Measurements from ENCODE around the gene MS4A13. TPM values are rescaled to one million over a fixed set of nuclear protein-coding genes. Genes with fewer than 3 reads are reported as not detected.

The MS4A13 gene
- total RNA-seq, 1 donor from 2014 or later, result not detected

DNA sequence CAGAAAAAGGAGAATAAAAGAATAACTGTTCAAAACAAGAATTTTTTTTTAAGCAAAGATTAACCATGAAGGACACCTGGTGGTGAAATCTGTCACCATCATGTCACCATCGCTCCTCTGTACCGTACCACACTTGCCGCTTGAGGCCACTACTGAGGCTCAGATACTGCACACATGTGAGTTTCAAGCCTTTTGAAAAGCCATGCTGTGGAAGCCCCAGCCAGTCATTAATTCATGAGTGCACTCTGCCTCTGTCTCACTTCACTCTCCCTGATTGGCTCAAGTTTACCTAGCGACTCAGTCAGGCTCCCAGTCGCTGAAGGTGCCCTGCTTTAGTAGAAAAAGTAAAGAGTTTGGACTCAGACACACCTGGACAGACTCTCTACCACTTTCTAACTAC, 29.2 kb upstream of the MS4A13 start:
- Histone ChIP-seq H3K36me3 (ENCODE audit: control insufficient read depth, insufficient read depth, low read length) (no peaks in the 10 kb centered on the region), H3K4me3 (ENCODE audit: low read depth, low read length) (no peak overlapping the region), H3K27me3 (ENCODE audit: control insufficient read depth, insufficient read depth, low read length) (no peaks in the 10 kb centered on the region)
- TF ChIP-seq, protein P1, sequence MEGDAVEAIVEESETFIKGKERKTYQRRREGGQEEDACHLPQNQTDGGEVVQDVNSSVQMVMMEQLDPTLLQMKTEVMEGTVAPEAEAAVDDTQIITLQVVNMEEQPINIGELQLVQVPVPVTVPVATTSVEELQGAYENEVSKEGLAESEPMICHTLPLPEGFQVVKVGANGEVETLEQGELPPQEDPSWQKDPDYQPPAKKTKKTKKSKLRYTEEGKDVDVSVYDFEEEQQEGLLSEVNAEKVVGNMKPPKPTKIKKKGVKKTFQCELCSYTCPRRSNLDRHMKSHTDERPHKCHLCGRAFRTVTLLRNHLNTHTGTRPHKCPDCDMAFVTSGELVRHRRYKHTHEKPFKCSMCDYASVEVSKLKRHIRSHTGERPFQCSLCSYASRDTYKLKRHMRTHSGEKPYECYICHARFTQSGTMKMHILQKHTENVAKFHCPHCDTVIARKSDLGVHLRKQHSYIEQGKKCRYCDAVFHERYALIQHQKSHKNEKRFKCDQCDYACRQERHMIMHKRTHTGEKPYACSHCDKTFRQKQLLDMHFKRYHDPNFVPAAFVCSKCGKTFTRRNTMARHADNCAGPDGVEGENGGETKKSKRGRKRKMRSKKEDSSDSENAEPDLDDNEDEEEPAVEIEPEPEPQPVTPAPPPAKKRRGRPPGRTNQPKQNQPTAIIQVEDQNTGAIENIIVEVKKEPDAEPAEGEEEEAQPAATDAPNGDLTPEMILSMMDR (IDR thresholded peaks at IDR 0.05; ENCODE audit: insufficient read depth, low read length, severe bottlenecking), result peak; percentile 27
- DNase-seq (ENCODE audit: low read depth) (no peak), FAIRE-seq (peak; percentile 52)

GRCh38 chr11:60492488-60493009, 22.6 kb upstream of the MS4A13 start, which contains the start of gene MS4A12:
Gene MS4A12 (plus strand): TSS chr11:60492778. CDS start chr11:60497319, 4,541 bp downstream.
- FAIRE-seq (no peak), DNase-seq (ENCODE audit: low read depth) (no peak)
- TF ChIP-seq, protein P1 (IDR thresholded peaks at IDR 0.05; ENCODE audit: insufficient read depth, low read length, severe bottlenecking), result no peak
- Histone ChIP-seq H3K36me3 (ENCODE audit: control insufficient read depth, insufficient read depth, low read length) (no peaks in the 10 kb centered on the region), H3K27me3 (ENCODE audit: control insufficient read depth, insufficient read depth, low read length) (no peaks in the 10 kb centered on the region), H3K4me3 (ENCODE audit: low read depth, low read length) (no peak within 1 kb of the TSS)

DNA sequence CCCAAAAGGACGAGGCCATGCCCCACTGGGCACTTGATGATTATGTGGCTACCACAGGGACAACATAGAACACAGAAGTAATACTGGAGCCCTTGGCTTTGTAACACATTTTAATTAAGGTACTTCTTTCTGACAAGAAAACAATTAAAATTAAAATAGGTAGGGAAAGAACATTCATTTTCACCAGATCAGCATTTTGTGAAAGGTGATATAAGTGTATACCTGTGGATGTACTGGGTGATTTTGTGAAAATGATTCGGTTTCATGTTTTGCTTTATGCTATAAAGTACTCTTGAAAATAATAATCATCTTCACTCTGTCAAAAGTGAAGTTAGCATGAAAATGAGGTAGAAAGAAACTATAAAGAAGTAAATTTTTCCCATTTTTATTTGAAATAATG, 21.7 kb upstream of the MS4A13 start:
- DNase-seq (ENCODE audit: low read depth) (no peak), FAIRE-seq (no peak)
- TF ChIP-seq, protein P1 (IDR thresholded peaks at IDR 0.05; ENCODE audit: insufficient read depth, low read length, severe bottlenecking), result no peak
- Histone ChIP-seq H3K4me3 (ENCODE audit: low read depth, low read length) (no peak overlapping the region), H3K36me3 (ENCODE audit: control insufficient read depth, insufficient read depth, low read length) (no peaks in the 10 kb centered on the region), H3K27me3 (ENCODE audit: control insufficient read depth, insufficient read depth, low read length) (no peaks in the 10 kb centered on the region)

GRCh38 chr11:60498399-60498798, 16.8 kb upstream of the MS4A13 start:
- no peak overlapping the region for H3K4me3 ChIP-seq (ENCODE audit: low read depth, low read length)
- TF ChIP-seq, protein P1 (IDR thresholded peaks at IDR 0.05; ENCODE audit: insufficient read depth, low read length, severe bottlenecking), result no peak
- FAIRE-seq (no peak), DNase-seq (ENCODE audit: low read depth) (no peak)
- no peaks in the 10 kb centered on the region for H3K27me3 ChIP-seq (ENCODE audit: control insufficient read depth, insufficient read depth, low read length)
- no peaks in the 10 kb centered on the region for H3K36me3 ChIP-seq (ENCODE audit: control insufficient read depth, insufficient read depth, low read length)

DNA sequence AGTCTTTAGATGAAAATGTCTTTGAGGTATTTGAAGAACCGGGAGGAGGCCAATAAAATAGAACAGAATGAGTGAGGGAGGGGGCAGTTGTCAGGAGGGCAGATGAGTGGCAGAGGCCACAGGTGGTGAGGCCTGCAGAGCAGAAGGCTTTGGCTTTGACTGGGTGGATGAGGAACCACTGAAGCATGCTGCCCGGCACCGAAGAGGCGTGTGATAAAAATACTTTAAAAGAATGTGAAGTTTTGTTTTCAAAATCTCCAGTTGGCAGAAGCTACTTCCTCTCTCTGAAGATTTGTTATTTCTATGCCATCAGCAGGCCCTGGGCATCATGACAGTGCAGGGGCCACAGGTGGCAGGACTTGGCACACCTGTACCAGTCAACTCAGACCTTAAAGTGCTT, 16.3 kb upstream of the MS4A13 start:
- H3K36me3 ChIP-seq (ENCODE audit: control insufficient read depth, insufficient read depth, low read length), result no peaks in the 10 kb centered on the region
- no peak overlapping the region for H3K4me3 ChIP-seq (ENCODE audit: low read depth, low read length)
- no peak for DNase-seq (ENCODE audit: low read depth)
- H3K27me3 ChIP-seq (ENCODE audit: control insufficient read depth, insufficient read depth, low read length), result no peaks in the 10 kb centered on the region
- TF ChIP-seq, protein P1 (IDR thresholded peaks at IDR 0.05; ENCODE audit: insufficient read depth, low read length, severe bottlenecking), result no peak
- FAIRE-seq, result no peak

DNA sequence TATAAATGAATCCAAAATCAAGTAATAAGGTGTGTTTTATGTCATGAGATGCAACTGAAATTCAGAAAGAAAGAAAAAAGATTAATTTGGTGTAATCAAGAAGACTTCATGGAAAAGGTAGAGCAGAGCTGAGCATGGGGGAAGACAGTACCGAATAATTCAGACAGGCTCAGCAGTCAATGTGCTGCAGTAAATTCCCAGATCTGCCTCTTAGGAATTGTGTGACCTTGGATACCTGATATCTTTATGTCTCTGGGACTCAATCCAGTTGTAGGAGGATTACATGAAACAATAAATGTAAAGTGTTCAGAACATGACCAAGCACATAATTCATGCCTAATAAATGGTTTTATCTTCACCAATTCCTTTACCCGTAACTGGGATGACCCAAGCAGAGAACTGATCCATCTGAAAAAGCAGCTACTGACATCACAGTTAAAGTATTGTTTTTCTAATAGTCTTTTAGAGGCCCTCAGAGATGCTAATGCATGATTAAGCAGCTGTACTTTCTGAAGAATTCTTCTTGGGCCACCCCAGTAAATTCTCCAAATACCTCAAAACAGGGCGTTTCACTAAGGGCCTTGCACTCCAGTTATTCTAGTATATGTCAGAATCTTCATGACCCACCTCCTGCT, 14.8 kb upstream of the MS4A13 start:
- Histone ChIP-seq H3K4me3 (ENCODE audit: low read depth, low read length) (no peak overlapping the region), H3K27me3 (ENCODE audit: control insufficient read depth, insufficient read depth, low read length) (no peaks in the 10 kb centered on the region), H3K36me3 (ENCODE audit: control insufficient read depth, insufficient read depth, low read length) (no peaks in the 10 kb centered on the region)
- TF ChIP-seq, protein P1 (IDR thresholded peaks at IDR 0.05; ENCODE audit: insufficient read depth, low read length, severe bottlenecking), result no peak
- FAIRE-seq, result no peak
- DNase-seq (ENCODE audit: low read depth), result no peak
